Pancreas (tissue), 10 donors: ENCODE results near the gene CABP1. TPM values are rescaled to one million over a fixed set of nuclear protein-coding genes. Genes with fewer than 3 reads are reported as not detected.

Experiments used
- ATAC-seq, 4 donors: fragments of 200-7000 bp; cut with Tn5 transposase; one replicate each; pipeline versions ENCODE4 v1.8.0 to v1.9.1; 2020; ENCODE audit warnings: mild to moderate bottlenecking in 4 of 4, moderate library complexity in 4 of 4
- DNase-seq, 6 donors: peaks; one replicate each; pipeline ENCODE4 v3.0.0-alpha.2; 2020
- FAIRE-seq: peaks from 2 replicates; lab custom pipeline; 2012; peaks lifted over from hg19 to GRCh38; lab: Jason Lieb, UNC
- H3K27ac ChIP-seq, 4 donors: fragments of 200-600 bp; sonication (generic); 1 replicate in 3 of 4; 2 replicates in 1 of 4; pipeline versions ENCODE4 v1.5.0 to v1.8.0; 2020
- H3K27me3 ChIP-seq, 4 donors: fragments of 200-600 bp; one replicate each; pipeline ENCODE4 v1.8.0; 2021
- H3K36me3 ChIP-seq, 3 donors: fragments of 200-600 bp; sonication (generic) in 1 of 3; one replicate each; pipeline versions ENCODE4 v1.5.0 to v1.8.0; 2020 to 2021
- H3K4me1 ChIP-seq, 3 donors: fragments of 200-600 bp; one replicate each; pipeline ENCODE4 v1.8.0; 2021
- H3K4me3 ChIP-seq, 4 donors: fragments of 200-600 bp; sonication (generic) in 2 of 4; one replicate each; pipeline versions ENCODE4 v1.5.0 to v1.8.0; 2020 to 2021
- H3K9me3 ChIP-seq, 4 donors: fragments of 200-600 bp; one replicate each; pipeline ENCODE4 v1.8.0; 2021
- WGBS, 2 donors: extraction: QIAGEN DNeasy Blood & Tissue Kit; methylation state at CpG; one replicate each; pipeline ENCODE4 v1.1.7; 2013; 5-methylcytosine and 5-hydroxymethylcytosine counted together
- intact Hi-C, 3 donors: fragments of 100-400 bp; cut with DNase I; formaldehyde crosslinking; loops; one replicate each; pipeline versions ENCODE4 v1.11.1 to v1.14.2; 2022
- polyA plus RNA-seq, 2 donors: library from polyadenylated mRNA; stranded (reverse); fragments of 200-250 nt; gene quantifications; one replicate each; pipeline ENCODE4 v1.2.3, GENCODE V29; 2013
- total RNA-seq, 6 donors: library from RNA; stranded (reverse); fragmentation: NEBNext Ultra II Directional in 4 of 6; extraction: Animal tissue kit (Norgen Biotek cat#: 25700) in 4 of 6; gene quantifications; one replicate each; pipeline versions ENCODE4 v1.2.1 to v1.2.4, GENCODE V29; 2021 to 2023
- TF ChIP-seq, protein P1 (sequence below), 4 donors: fragments of 200-600 bp; sonication (generic) in 3 of 4; IDR thresholded peaks; one replicate each; pipeline versions ENCODE4 v1.5.0 to v1.8.0; 2021; ENCODE audit warnings: antibody characterized with exemption in 4 of 4
- donor health status: healthy with polysubstance abuse.
- donor health status: DM: no; HTN: no; CAD: no; lungs with moderate emphysema.
- donor health status: DM: no; HTN: no; CAD: no.
- donor health status: control.
- donor health status: control.
- donor health status: Bipolar disorder and iron deficiency.
- donor health status: DM: yes; HTN: yes; CAD: no.
- donor health status: DM: no; HTN: no; CAD: no.
- donor health status: DM: no; HTN: no; CAD: no.
- donor health status: DM: yes; HTN: yes; CAD: no.

The CABP1 gene
- total and polyA plus RNA-seq, 8 donors: 0.12 to 5.7 (median 0.54) TPM

DNA sequence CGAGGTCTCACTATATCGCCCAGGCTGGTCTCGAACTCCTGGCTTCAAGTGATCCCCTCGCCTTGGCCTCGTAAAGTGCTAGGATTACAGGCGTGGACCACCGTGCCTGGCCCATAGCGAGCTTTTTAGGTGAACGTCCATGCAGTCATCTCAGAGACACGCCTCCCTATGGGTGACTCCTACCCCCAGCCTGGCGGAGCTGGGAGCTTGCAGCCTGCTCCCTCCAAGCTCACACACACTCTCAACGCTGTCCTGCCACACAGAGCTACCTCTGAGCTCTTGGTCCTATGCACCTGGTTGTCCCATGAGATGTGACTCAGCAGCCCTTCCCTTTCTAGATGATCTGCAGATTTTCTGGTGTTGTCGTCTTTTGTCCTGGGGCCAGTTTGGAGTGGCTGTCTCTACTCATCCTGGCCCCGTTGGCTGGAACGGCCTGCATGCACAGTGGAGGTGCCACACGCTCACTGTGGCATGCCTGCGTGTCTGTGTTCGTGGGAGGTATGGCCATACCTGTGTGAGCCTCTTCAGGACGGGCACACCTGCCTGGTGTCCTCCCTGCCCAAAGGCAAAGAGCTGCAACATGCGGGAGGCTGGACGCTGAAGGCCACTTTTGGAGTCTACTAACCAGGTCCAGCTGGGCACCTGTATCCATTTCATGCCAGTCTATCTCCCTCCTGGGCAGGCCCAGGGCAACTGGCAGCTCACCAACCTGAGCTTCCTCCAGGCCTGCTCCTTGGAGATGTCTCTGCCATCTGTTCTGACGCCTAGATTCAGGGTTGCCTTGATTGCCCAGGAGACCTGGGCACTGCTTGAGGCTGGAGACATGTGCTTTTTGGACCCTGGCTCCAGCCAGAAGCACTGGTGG lies 18.1 kb downstream of the CABP1 start:
- Histone ChIP-seq H3K4me1 (no peaks in the 10 kb centered on the region), H3K36me3 (no peaks in the 10 kb centered on the region), H3K27ac (no peak overlapping the region), H3K4me3 (no peak overlapping the region), H3K27me3 (no peaks in the 10 kb centered on the region), H3K9me3 (no peaks in the 10 kb centered on the region)
- FAIRE-seq: no peak
- TF ChIP-seq, protein P1, sequence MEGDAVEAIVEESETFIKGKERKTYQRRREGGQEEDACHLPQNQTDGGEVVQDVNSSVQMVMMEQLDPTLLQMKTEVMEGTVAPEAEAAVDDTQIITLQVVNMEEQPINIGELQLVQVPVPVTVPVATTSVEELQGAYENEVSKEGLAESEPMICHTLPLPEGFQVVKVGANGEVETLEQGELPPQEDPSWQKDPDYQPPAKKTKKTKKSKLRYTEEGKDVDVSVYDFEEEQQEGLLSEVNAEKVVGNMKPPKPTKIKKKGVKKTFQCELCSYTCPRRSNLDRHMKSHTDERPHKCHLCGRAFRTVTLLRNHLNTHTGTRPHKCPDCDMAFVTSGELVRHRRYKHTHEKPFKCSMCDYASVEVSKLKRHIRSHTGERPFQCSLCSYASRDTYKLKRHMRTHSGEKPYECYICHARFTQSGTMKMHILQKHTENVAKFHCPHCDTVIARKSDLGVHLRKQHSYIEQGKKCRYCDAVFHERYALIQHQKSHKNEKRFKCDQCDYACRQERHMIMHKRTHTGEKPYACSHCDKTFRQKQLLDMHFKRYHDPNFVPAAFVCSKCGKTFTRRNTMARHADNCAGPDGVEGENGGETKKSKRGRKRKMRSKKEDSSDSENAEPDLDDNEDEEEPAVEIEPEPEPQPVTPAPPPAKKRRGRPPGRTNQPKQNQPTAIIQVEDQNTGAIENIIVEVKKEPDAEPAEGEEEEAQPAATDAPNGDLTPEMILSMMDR (IDR thresholded peaks at IDR 0.05): no peak
- DNase-seq: peak in 1 of 6 donors; percentile 33
- ATAC-seq: no peak
- intact Hi-C loops: no loop called here
- WGBS, 2 donors: 79 to 85% methylated on average over 22 of the region's 22 CpGs

DNA sequence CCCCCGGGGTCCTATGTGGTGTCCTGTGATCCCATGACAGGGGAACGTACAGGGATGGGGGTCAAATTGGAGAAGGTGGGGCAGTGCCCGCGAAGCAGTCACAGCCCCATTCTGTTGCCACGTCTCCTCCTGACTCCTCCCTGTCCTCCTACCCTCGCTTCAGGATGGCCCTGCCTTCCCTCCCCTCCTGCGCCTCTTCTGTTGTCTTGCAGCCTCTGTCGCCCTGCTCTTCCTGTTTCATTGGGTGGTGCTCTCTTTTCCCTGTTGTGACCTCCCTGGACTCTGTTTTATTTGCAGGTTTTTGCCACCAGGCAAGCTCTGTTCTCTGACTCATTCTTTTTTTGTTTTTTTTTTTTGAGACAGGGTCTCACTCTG lies 18.7 kb downstream of the CABP1 start:
- 64 to 75% methylated on average over 7 to 8 of the region's 8 CpGs for WGBS, 2 donors
- peak in 1 of 6 donors; percentile 21 for DNase-seq
- Histone ChIP-seq H3K9me3 (no peaks in the 10 kb centered on the region), H3K4me3 (no peak overlapping the region), H3K36me3 (no peaks in the 10 kb centered on the region), H3K27ac (no peak overlapping the region), H3K4me1 (no peaks in the 10 kb centered on the region), H3K27me3 (no peaks in the 10 kb centered on the region)
- no peak for FAIRE-seq
- ATAC-seq: no peak
- TF ChIP-seq, protein P1 (IDR thresholded peaks at IDR 0.05): no peak
- intact Hi-C loops: no loop called here

DNA sequence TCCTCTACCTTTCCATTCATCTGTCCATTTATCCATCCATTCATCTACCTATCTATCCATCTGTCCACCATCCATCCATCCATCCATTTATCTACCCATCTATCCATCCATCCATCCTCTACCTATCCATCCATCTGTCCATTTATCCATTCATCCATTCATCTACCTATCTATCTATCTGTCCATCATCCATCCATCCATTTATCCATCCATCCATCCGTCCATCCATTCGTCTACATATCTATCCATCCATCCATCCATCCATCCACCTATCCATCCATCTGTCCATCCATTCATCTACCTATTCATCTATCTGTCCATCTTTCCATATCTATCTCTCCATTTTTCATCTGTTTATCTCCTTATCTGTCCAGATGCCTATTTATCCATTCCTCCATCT lies 21.0 kb downstream of the CABP1 start:
- TF ChIP-seq, protein P1 (IDR thresholded peaks at IDR 0.05): no peak
- 58 to 76% methylated on average over 2 of the region's 2 CpGs for WGBS, 2 donors
- Histone ChIP-seq H3K27ac (no peak overlapping the region), H3K36me3 (no peaks in the 10 kb centered on the region), H3K4me3 (no peak overlapping the region), H3K9me3 (no peaks in the 10 kb centered on the region), H3K4me1 (no peaks in the 10 kb centered on the region), H3K27me3 (no peaks in the 10 kb centered on the region)
- ATAC-seq (no peak), FAIRE-seq (no peak), DNase-seq (no peak)
- intact Hi-C loops: no loop called here

DNA sequence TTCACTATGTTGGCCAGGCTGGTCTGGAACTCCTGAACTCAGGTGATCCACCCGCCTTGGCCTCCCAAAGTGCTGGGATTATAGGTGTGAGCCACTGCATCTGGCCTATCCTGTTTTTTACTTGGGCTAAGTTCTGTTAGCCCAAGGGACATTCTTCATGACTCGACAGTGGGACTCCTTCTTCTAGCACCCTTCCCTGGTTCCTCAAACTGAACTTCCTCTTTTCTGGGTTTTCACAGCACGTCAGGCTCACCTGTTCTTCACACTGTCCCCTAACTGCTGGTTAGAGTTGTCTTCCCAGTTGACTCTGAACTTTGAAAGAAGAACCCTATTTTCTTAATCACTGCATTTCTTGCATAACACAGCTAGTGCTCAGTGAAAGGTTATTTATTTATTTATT lies 22.5 kb downstream of the CABP1 start:
- 87 to 93% methylated on average over 3 of the region's 3 CpGs for WGBS, 2 donors
- Histone ChIP-seq H3K4me1 (no peaks in the 10 kb centered on the region), H3K27ac (no peak overlapping the region), H3K36me3 (no peaks in the 10 kb centered on the region), H3K27me3 (no peaks in the 10 kb centered on the region), H3K4me3 (no peak overlapping the region), H3K9me3 (no peaks in the 10 kb centered on the region)
- ATAC-seq: no peak
- TF ChIP-seq, protein P1 (IDR thresholded peaks at IDR 0.05): no peak
- intact Hi-C loops: no loop called here
- no peak for DNase-seq
- no peak for FAIRE-seq

DNA sequence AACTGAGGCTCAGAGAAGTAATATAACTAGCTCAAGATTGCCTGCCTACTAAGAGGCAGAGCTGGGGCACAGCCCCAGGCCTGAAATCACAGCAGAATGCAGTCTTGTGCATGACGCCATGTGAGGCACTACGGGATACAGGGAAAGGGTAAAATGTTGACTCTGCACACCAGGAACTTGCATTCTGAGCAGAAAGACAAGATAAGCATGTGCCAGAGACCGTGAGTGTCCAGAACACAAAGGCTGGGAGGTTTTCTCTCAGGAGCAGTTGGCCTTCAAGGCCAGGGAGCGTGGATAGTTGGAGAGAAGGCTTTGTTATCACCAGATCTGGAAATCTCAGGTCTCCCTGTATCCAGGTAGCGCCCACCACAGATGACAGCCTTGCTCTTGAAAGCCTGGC lies 23.3 kb downstream of the CABP1 start:
- H3K27ac ChIP-seq: no peak overlapping the region
- H3K27me3 ChIP-seq: no peaks in the 10 kb centered on the region
- intact Hi-C loops: no loop called here
- TF ChIP-seq, protein P1 (IDR thresholded peaks at IDR 0.05): no peak
- no peaks in the 10 kb centered on the region for H3K4me1 ChIP-seq
- FAIRE-seq: no peak
- 40 to 48% methylated on average over 5 of the region's 5 CpGs for WGBS, 2 donors
- no peak for ATAC-seq
- H3K9me3 ChIP-seq: no peaks in the 10 kb centered on the region
- no peak for DNase-seq
- H3K4me3 ChIP-seq: no peak overlapping the region
- no peaks in the 10 kb centered on the region for H3K36me3 ChIP-seq
